GM18868 (cell line): ENCODE data around the gene TP53BP2.
"Not testable (repeated sequence)": the region's sequence is repeated elsewhere in the genome, so short reads cannot be mapped to it uniquely, and the experiment has no call there.

Experiments
- ATAC-seq: cut with Tn5 transposase; IDR thresholded peaks from one replicate; pipeline ENCODE4 v1.9.1; 2021; ENCODE audit warnings: mild to moderate bottlenecking, moderate library complexity; ENCODE audit not compliant: unreplicated experiment

Gene TP53BP2

DNA sequence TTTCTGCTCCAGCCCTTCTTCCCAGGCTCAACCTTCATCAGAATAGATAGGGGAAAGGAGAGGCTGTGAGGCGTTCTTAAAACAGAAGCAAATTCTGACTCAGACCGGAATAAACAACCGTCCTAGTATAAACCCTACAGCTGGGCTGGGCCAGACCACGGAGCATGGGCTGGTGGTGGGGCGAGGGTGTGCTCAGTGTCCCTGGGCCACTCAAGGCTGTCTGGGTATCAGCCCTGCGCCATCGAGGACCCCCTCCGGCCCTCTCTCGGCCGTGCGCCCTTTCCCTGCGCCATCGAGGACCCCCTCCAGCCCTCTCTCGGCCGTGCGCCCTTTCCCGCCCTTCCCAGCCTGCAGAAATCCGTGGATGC lies 97.4 kb downstream of the TP53BP2 start:
- ATAC-seq = no peak

DNA sequence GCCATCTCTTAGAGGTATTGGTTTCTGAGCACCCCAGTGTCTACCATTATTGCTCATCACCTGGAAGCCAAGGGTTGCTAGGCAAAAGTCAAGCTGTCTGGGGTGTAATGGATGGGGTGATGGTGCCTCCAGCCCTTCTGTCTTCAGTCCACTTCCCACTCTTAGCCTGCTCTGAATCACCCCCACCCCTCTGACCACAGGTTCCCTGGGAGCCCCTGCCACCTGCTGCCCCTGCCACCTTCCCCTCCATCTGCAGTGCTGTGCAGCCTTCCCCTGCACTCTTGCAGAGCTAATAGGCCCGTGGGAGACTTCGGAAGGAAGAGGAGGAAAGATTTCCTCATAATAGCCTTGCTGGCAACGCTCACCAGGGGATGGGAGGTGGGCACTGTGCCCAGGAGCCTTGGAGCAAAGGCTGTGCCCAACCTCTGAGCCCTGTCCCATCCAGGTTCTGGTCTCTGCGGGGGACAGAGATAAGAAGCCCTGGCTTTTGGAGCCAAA lies 97.9 kb downstream of the TP53BP2 start:
- ATAC-seq = no peak

DNA sequence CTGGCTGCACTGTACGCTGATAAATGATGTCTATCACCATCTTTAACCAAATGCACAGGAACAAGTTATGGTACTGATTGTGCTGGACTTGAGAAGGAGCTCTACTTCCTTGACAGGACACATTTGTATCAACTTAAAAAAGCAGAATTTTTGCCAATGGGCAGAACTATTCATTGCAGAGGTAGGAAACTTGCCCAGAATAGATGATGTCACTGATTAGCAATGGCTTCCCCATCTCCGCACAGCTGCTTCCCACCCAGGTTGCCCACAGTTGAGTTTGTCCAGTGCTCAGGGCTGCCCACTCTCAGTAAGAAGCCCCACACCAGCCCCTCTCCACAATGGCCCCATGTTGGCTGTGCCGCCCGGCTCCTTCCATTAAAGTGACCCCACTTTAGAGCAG lies 100.0 kb downstream of the TP53BP2 start:
- ATAC-seq = no peak

DNA sequence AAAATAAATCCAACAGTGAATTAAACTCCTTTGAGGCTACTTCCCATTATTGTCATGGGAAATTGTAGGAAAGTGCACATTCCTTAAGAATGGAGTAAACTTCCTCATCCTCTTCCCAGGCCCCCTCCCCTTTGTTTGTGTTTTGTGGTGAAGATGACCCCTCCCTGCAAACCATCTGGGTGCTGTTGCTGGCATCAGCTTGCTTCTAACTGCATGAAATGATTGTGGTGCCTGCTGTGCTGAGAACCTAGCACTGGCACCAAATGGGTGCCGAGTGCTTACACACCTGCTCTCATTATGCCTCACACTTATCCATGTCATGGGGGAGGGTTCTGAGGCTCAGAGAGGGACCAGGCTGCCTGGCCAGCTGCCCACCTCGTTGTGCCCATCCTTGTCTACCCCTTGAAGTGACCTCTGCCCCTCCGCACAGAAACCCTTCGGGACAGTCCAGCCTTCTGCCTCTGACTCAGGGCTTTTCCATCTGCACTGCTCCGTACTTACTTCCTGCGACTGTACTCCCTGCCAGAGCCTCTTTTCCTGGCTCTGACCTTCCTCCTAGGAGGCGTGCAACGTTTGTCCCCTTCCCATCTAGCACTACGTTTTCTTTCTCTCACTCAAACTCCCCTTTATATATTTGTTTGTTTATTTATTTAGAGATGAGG lies 102.8 kb downstream of the TP53BP2 start:
- no peak for ATAC-seq

DNA sequence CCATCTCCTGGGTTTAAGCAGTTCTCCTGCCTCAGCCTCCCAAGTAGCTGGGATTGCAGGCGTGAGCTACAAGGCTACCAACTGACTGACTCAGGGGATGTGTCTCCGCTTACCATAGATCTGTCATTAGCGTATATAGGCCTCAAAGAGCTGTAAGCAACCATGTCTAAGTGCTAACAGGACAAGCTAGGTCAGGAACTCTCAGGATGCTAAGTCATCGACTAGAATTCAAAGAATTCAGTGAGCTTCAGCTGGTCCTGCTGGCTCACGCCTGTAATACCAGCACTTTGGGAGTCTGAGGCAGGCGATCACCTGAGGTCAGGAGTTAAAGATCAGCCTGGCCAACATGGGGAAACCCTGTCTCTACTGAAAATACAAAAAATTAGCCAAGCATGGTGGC lies 103.9 kb downstream of the TP53BP2 start:
- ATAC-seq = no peak

DNA sequence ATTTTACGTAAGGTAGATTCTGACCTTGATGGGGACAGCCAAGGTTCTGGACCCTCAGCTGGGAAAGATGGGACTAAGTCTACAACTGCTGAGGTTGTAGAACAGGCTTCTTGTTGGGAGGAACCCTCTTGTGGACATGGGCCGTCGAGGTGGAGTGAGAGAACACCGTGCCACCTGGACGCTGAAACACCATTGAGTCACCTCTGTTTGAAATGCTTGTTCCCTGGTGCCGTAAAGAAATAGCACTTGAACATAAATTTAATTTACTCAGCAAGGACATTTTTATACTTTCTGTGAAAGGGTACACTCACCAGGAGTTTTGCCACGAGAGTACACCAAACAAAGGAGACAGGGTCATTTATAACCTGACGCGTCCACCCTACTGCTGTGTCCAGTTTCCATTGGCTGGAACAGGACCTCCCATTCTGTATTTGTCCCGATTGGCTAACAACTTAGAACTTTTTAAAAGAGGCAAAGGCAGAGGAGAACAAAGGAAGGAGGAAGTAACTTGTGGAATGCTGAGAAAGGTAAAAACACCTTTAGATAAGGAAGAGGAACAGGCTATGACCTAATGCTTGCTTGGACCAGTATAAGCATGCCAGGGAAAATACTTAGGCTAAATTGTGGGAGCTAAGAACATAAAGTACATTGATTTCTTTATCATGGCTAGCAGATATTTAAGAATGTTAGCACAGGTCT lies 105.6 kb downstream of the TP53BP2 start:
- not testable (repeated sequence) for ATAC-seq

DNA sequence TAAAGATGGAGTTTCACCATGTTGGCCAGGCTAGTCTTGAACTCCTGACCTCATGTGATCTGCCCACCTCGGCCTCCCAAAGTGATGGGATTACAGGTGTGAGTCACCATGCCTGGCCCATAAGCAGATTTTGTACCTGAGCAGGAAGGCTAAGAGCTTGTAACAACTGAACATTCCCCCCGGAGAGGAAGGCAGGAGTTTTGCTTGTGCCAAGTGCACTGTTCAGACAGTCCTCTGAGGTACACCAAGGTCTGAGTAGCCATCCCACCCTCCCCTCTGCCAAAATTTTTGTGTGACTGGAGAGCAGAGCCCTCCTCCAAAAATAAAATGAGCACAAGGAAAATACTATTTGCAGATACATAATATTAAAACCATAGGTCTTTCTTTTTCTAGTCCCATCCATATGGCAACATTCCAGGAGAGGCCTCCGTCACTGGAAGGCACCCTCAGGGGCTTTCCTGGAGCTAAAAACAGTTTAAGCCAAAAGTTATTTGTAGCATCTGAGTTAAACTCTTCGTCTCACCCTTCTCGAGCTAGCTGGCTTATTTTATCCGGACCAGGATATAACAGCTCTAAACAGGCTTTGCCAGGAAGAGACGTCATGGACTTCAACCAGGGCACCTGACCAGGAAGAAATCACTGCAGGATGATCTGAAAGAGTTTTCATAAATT lies 106.2 kb downstream of the TP53BP2 start:
- no peak for ATAC-seq

DNA sequence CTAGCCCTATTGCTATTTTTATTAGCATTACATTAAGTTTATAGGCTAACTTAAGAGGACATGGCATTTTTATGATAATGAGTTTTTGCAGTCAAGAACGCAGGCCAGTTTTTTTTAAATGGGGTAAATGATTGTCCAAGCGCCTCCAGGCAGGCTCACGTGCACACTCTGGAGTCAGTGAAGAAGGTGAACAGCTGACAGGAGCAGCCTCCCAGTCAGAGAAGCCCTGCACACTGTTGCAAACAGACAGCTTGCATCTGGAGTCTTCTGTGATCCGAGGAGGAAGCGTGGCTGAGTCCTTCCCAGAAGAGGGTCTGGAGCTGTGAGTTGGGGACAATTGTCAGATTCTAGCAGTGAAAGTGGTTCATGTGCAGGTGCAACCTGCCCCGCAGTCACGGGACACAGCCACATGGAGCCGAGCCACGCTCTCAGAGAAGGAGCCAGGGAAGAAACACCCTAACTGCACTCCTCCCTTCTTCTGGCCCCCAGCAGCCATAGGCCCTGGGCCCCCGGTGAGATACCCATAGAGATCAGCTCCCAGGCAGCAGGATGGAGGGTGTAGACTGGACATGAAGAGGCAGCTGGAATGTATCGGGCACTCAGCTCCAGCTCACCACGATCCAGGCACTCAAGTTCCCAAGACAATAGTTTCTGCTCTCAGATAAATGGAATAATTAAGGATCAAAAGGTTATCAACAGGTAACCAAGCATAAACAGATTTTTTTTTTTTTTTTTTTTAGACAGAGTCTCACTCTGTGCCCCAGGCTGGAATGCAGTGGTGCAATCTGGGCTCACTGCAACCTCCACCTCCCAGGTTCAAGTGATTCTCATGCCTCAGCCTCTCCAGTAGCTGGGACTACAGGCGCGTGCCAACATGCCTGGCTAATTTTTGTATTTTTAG lies 107.0 kb downstream of the TP53BP2 start:
- no peak for ATAC-seq

DNA sequence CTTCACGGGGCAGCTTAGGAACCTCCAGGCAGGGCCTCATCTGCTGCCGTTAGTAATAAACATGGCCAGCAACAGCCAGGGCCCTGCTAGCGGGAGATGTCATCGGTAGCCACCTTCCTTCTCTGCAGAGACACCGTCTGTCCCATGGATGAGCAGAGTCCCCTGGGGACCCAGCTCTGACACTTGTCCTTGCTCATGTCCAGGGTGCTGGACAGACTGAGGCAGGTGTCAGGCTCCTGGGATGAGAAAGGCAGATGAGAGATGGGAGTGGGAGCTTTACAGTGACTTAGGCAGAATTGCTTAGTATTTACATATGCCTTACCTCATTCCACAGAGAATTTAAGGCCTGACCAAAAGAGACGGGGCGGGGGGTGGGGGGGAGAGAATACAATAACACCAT lies 108.4 kb downstream of the TP53BP2 start:
- ATAC-seq = no peak

DNA sequence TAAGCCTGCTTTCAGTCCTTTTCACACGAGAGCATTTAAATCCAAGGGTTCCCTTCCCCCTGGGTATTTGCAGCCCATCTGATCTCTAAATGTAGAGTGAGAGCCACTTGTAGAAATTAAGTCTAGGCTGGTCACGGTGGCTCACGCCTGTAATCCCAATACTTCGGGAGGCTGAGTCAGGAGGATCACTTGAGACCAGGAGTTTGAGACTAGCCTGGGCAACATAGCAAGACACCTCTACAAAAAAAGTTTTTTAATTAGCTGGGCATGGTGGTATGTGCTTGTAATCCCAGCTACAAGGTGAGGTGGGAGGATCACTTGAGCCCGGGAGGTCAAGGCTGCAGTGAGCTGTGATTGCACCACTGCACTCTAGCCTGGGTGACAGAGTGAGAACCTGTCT lies 109.1 kb downstream of the TP53BP2 start:
- not testable (repeated sequence) for ATAC-seq

DNA sequence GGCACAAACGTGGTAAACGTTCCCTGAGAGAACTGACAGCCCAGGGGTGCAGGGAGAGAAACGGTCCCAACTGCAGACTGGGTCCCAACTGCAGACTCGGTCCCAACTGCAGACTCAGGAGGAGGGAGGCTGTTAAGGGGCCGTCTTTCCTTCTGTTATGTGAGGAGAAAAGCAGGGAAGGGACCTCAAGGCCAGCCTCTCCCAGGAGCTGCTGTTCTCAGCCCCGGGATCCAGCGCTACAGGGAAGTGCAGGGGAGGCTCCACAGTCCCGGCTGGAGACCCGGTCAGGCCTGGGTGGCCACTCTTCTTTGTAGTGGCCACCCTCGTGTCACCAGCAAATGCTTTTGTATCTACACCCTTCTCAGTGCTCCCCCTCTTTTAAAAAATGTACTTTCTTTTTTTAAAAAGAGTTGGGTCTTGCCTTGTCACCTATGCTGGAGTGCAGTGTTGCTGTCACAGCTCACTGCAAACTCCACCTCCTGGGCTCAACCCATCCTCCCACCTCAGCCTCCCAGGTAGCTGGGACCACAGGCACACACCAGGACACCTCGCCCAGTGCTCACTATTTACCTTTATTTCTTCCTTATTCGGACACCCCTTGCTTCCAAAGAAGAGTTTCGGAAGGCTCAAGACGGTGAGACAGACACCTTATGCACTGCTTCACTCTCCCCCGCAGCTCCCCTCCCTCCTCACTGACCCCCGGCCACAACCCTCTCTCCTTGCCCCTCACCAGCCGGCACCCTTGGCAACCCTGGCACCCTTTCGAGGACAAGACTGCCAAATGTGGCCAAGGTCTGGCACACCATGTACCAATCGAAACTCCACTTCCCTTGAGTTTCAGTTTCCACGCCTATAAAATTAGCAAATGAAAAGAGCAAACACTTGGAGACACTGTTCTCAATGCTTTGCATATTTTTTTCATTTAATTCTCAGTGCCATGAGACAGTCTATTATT lies 111.6 kb downstream of the TP53BP2 start:
- no peak for ATAC-seq

DNA sequence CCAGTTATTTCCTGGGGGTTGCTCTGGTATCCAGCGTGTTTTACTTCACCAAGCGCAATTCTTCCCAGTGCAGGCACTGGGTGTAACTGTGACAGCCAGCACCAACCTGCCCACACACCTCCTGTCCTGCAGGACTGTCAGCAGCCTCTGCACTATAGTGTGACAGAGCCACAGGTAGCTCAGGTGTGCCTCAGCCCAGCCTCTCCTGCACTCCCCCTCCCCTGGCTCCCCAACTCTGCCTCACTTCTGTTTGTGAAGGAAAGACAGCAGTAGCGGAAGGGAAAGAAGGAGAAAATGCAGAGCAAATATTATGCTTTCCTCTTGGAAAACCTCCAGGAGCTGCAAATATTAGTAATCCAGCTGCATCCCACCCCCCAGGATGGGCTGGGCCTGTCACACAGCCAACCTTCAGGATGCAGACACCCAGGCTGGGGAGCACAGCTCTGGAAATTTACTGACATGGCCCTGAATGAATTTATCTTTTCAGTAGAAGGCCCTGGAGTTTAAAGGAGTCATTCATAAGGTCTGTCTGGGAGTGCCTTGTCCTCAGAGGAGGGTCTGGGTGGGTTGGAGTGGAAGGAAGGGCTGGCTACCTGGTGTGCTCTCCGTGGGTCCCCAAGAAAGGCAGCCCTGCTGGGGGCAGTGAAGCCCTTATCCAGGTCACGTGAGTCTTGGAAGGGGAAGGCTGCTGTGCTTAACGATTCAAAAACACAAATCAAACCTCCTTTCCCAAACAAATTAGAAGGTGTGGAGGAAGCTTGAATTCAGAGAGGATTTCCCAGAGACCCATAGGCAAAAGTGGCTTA lies 112.6 kb downstream of the TP53BP2 start:
- ATAC-seq = no peak

DNA sequence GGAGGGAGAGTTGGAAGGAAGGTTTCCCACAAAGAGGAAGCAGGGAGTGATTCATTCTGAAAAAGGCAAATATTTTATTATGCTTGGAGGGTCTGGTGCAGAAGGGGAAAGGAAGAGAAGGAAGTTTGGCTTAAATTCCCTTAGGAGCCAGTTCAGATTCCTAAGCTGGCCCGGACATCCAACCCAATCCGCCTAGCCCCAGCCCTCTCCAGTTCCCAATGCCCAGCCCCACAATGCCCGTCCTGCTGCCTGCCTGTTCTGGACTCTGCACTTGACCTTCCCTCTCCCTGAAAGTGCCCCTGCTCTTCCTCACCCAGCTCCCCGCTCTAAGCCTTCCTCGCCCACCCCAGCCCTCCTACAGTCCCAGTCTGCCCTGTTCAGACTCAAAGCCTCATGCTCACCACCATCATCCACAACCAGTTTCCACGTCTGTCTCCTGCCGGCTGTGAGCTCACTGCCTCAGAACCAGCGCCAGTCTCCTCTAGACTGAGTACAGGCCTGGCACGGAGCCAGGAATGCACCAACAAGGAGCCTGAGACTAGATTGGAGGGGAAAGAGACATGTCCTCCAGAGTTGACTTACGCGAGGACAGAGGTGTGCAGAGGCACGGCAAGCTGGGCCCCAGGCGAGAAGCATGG lies 114.5 kb downstream of the TP53BP2 start:
- ATAC-seq = no peak

DNA sequence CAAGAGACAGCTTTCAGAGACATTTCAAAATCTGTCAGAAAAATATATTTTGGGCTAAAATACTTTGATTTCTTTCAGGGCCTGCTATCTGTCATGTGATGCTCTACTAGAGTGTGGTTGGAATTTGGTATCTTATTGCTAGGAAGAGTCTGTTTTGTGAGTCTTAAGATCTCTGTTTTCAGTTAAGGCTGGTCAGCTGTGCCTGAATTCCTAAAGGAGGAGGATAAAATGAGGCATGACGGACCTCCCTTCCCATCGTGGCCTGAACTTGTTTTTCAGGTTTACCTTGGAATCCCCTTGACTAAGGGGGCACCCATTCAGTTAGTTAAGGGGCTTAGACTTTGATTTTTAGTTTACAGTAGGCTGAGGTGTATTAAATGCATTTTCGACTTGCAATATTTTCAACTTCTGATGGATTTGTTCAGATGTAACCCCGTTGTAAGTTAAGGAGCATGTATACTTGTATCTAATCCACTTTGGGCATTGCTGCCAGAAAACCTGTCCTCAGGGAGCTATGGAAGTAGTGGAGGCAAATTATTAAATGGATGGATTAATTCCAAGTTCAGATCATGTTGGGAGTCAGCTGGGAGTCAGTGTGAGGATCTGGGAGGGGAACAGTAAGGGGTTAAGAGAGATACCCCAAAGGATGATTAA lies 115.1 kb downstream of the TP53BP2 start:
- ATAC-seq = no peak

DNA sequence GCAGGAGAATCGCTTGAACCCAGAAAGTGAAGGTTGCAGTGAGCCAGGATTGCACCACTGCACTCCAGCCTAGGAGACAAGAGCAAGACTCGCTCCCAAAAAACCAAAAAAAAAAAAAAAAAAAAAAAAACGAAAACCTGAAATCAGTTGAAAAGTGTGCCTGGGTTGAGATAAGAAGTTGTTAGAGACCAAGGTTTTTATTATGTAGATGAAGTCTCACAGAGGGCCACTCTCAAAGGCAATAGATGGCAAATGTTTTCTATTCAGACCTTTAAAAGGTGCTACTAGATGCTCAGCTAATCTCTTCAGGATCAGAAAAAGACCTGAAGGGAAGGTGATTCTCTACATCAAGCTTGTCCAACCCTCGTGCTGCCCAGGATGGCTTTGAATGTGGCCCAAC lies 115.8 kb downstream of the TP53BP2 start:
- no peak for ATAC-seq
